ENCODE measurements around the gene EPHB6. TPM values are rescaled to one million over a fixed set of nuclear protein-coding genes. Genes with fewer than 3 reads are reported as not detected.
A peak's percentile ranks its signal among the peaks of the same experiment; 100 is the strongest.

The EPHB6 gene
- total RNA-seq, 1 experiment from 2014 or later = 30.5 TPM

DNA sequence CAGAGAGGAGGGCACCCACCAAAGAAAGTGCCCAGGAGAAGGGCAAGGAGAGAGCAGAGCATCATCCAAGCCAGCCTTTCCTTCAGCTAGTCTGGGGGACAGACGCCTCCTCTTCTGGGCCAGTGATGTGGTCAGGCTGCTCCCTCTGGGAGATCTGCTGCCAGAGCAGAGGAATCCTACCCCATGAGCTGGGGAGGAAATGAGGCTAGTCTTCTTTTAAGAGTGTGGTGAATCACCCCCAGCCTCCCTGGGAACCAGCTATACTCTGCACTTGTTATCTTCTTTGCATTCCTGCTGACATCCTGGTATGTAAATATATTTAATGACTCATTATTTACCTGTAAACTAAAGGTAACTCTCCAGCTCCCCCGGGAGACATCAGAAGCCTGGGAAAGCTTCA, 41.6 kb upstream of the EPHB6 start:
- H3K27ac ChIP-seq (ENCODE audit: low read length) = peak overlapping the region; percentile 98
- TF ChIP-seq EZH2 (IDR thresholded peaks at IDR 0.05; ENCODE audit: low read length, unreplicated experiment) (no peak), EZH2phosphoT487 (IDR thresholded peaks at IDR 0.05; ENCODE audit: borderline replicate concordance, low read length) (no peak)
- TF ChIP-seq, protein P1, sequence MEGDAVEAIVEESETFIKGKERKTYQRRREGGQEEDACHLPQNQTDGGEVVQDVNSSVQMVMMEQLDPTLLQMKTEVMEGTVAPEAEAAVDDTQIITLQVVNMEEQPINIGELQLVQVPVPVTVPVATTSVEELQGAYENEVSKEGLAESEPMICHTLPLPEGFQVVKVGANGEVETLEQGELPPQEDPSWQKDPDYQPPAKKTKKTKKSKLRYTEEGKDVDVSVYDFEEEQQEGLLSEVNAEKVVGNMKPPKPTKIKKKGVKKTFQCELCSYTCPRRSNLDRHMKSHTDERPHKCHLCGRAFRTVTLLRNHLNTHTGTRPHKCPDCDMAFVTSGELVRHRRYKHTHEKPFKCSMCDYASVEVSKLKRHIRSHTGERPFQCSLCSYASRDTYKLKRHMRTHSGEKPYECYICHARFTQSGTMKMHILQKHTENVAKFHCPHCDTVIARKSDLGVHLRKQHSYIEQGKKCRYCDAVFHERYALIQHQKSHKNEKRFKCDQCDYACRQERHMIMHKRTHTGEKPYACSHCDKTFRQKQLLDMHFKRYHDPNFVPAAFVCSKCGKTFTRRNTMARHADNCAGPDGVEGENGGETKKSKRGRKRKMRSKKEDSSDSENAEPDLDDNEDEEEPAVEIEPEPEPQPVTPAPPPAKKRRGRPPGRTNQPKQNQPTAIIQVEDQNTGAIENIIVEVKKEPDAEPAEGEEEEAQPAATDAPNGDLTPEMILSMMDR (conservative IDR thresholded peaks at IDR 0.05; ENCODE audit: low read depth, low read length) = no peak
- H3K79me2 ChIP-seq (ENCODE audit: low read length) = peaks cover 10% of the 10 kb centered on the region; the same call in 1 of the 2 replicates
- no peaks in the 10 kb centered on the region for H3K9me2 ChIP-seq (replicated peaks; ENCODE audit: low read length)
- H3F3A ChIP-seq (ENCODE audit: low read length, unreplicated experiment) = peaks cover 17% of the 10 kb centered on the region
- BruUV-seq (replicated peaks) = no TSS peak
- H2AFZ ChIP-seq (ENCODE audit: low read length) = no peak overlapping the region
- DNase-seq (peak; percentile 97), ATAC-seq (peak; percentile 76)
- ChIA-PET CTCF (interaction anchor here (0.8 to 8.1 kb wide), 6 partner anchors 15 to 209 kb away, joined by 3 to 90 read pairs (median 8); no protein-coding TSS in a partner anchor), POLR2A (ENCODE audit: unreplicated experiment) (interaction anchor here (0.8 to 1.2 kb wide), 5 partner anchors 15 to 305 kb away, joined by 4 to 9 read pairs (median 5); partner anchors contain the start of gene EPHB6)
- peak overlapping the region; percentile 41 for H3K4me3 ChIP-seq (ENCODE audit: low read length)
- peak overlapping the region; percentile 99 for H3K9ac ChIP-seq (ENCODE audit: low read length)
- H3K4me2 ChIP-seq (ENCODE audit: low read length) = peak overlapping the region; percentile 80
- no peaks in the 10 kb centered on the region for H4K20me1 ChIP-seq (ENCODE audit: low read length)
- no peaks in the 10 kb centered on the region for H3K9me3 ChIP-seq (ENCODE audit: low read length)
- intact Hi-C loops (cut with micrococcal nuclease) = loop anchor here (1.0 to 5.0 kb wide), 4 partner anchors 22 to 211 kb away; no protein-coding TSS in a partner anchor
- no peaks in the 10 kb centered on the region for H3K27me3 ChIP-seq (ENCODE audit: low read length)
- peaks cover 62% of the 10 kb centered on the region for H3K4me1 ChIP-seq (ENCODE audit: insufficient read depth, low read length)
- no peaks in the 10 kb centered on the region for H3K36me3 ChIP-seq (ENCODE audit: low read depth, low read length)

DNA sequence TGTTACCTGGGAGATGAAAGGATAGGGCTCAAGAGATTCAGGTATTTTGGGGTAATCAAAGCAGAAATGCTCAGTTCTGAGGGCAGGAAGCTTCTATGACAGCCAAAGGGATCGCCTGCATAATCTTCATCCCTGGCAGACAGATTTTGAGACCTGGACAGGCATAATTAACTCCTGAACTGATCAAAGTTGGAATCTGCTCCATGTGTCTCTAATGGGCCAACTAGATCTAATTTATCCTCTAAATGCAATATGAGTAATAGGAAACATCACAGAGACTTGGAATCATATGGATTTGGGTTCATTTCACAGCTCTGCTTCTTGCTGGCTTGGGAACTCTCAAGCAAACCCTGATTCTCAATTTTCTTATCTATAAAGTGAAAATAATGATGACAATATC, 41.2 kb upstream of the EPHB6 start:
- POLR2A ChIA-PET (ENCODE audit: unreplicated experiment) = interaction anchor here (0.6 to 1.2 kb wide), 6 partner anchors 16 to 306 kb away, joined by 4 to 9 read pairs (median 5); partner anchors contain the start of gene EPHB6

More for the DNA sequence above, 41.2 kb upstream of the EPHB6 start:
- Histone ChIP-seq H3K4me3 (ENCODE audit: low read length) (peak overlapping the region; percentile 45), H3K9ac (ENCODE audit: low read length) (peak overlapping the region; percentile 99), H3K79me2 (ENCODE audit: low read length) (peaks cover 10% of the 10 kb centered on the region; the same call in 1 of the 2 replicates), H3K9me2 (replicated peaks; ENCODE audit: low read length) (no peaks in the 10 kb centered on the region), H2AFZ (ENCODE audit: low read length) (no peak overlapping the region), H3K4me2 (ENCODE audit: low read length) (peak overlapping the region; percentile 74), H3K27me3 (ENCODE audit: low read length) (no peaks in the 10 kb centered on the region), H3K27ac (ENCODE audit: low read length) (peak overlapping the region; percentile 98), H3K4me1 (ENCODE audit: insufficient read depth, low read length) (peaks cover 58% of the 10 kb centered on the region), H3F3A (ENCODE audit: low read length, unreplicated experiment) (peaks cover 13% of the 10 kb centered on the region), H4K20me1 (ENCODE audit: low read length) (no peaks in the 10 kb centered on the region), H3K9me3 (ENCODE audit: low read length) (no peaks in the 10 kb centered on the region), H3K36me3 (ENCODE audit: low read depth, low read length) (no peaks in the 10 kb centered on the region)
- DNase-seq (no peak), ATAC-seq (peak; percentile 1; the same call in 1 of the 2 replicates)
- no peak for TF ChIP-seq EZH2phosphoT487 (IDR thresholded peaks at IDR 0.05; ENCODE audit: borderline replicate concordance, low read length)
- TF ChIP-seq, protein P1 (conservative IDR thresholded peaks at IDR 0.05; ENCODE audit: low read depth, low read length) = no peak
- no peak for TF ChIP-seq EZH2 (IDR thresholded peaks at IDR 0.05; ENCODE audit: low read length, unreplicated experiment)
- intact Hi-C loops (cut with micrococcal nuclease) = loop anchor here (1.0 to 5.0 kb wide), 4 partner anchors 22 to 211 kb away; no protein-coding TSS in a partner anchor
- TSS peak; percentile 44 for BruUV-seq (replicated peaks)
- CTCF ChIA-PET = interaction anchor here (0.8 to 8.1 kb wide), 8 partner anchors 14 to 210 kb away, joined by 3 to 90 read pairs (median 5); no protein-coding TSS in a partner anchor

Data from PC-3 (cell line).